ENCODE data around the gene ANKDD1B. TPM values are rescaled to one million over a fixed set of nuclear protein-coding genes. Genes with fewer than 3 reads are reported as not detected.

ANKDD1B gene
- total RNA-seq, 2 donors from 2014 or later: 3.6 to 6.3 TPM

GRCh38 chr5:75662061-75662460 lies 50.8 kb downstream of the ANKDD1B start:
- H3K27me3 ChIP-seq: no peaks in the 10 kb centered on the region
- H3K4me1 ChIP-seq: no peaks in the 10 kb centered on the region
- H3K9ac ChIP-seq (ENCODE audit: low read depth in 2 of 2, low read length in 2 of 2): no peak overlapping the region
- DNase-seq: no peak
- no peak overlapping the region for H3K27ac ChIP-seq
- H3K36me3 ChIP-seq: no peaks in the 10 kb centered on the region
- H3K4me3 ChIP-seq: no peak overlapping the region
- no peaks in the 10 kb centered on the region for H3K9me3 ChIP-seq
- intact Hi-C loops (cut with DNase I): no loop called here
- TF ChIP-seq CTCF (IDR thresholded peaks at IDR 0.05): no peak

DNA sequence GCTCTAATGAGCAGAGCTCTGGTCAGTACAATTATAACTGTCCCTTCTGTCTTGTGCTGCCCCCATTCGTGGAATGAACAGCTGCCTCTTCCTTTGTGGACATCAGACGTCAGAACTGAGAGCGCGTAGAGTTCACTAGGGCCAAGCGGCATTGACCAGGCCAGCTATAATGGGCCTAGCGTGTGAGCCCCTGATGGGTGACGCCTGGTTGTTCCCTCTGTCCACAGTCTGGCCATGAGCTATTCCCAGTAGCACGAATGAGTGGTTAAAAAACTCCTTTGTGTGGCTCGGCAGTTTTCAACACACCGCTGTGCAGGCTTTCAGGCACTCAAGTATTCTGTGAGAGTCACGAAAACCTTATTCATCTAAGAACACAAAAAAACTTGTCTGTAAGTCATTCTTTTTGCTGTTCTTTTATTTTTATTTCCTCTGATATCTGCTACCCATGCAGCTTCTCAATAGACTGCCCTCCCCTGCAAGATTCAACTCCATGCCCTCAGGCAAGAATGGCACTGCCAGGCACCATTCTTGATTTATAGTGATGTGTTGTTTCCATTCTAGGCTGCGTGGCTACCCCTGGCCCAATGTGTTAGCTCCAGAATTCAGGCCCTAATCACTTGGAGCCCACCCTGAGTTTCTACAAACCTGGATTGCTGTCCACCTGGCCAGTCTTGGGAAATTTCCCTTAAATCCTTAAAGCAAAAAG lies 52.5 kb downstream of the ANKDD1B start:
- Histone ChIP-seq H3K36me3 (no peaks in the 10 kb centered on the region), H3K27ac (no peak overlapping the region), H3K27me3 (no peaks in the 10 kb centered on the region), H3K9me3 (no peaks in the 10 kb centered on the region), H3K4me1 (no peaks in the 10 kb centered on the region), H3K9ac (ENCODE audit: low read depth in 2 of 2, low read length in 2 of 2) (no peak overlapping the region), H3K4me3 (no peak overlapping the region)
- no peak for TF ChIP-seq CTCF (IDR thresholded peaks at IDR 0.05)
- intact Hi-C loops (cut with DNase I): no loop called here
- DNase-seq: no peak

GRCh38 chr5:75664979-75665378 lies 53.7 kb downstream of the ANKDD1B start:
- Histone ChIP-seq H3K9ac (ENCODE audit: low read depth in 2 of 2, low read length in 2 of 2) (no peak overlapping the region), H3K4me3 (no peak overlapping the region), H3K36me3 (no peaks in the 10 kb centered on the region), H3K27ac (no peak overlapping the region), H3K27me3 (no peaks in the 10 kb centered on the region), H3K9me3 (no peaks in the 10 kb centered on the region), H3K4me1 (no peaks in the 10 kb centered on the region)
- no peak for DNase-seq
- TF ChIP-seq CTCF (IDR thresholded peaks at IDR 0.05): no peak
- intact Hi-C loops (cut with DNase I): no loop called here

DNA sequence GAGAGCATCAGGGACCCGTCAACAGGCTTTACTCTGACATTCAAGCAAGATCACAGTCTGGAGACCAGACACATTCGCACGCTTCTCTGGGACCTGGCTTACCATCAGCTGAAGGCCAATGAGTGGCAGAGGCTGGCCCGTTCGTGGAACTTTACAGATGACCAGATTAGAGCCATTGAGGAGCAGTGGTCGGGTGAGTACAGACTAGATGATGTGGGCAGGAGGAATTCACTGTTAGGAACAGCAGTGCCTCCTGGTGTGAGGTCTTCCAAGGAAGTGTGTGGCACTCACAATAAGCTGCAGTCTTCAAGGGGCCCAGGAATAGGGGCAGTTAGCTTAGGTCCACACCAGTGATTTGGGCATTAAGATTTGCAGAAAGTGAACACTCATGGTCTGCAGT lies 55.5 kb downstream of the ANKDD1B start:
- Histone ChIP-seq H3K9me3 (no peaks in the 10 kb centered on the region), H3K9ac (ENCODE audit: low read depth in 2 of 2, low read length in 2 of 2) (no peak overlapping the region), H3K4me3 (no peak overlapping the region), H3K36me3 (no peaks in the 10 kb centered on the region), H3K27me3 (no peaks in the 10 kb centered on the region), H3K4me1 (no peaks in the 10 kb centered on the region), H3K27ac (no peak overlapping the region)
- DNase-seq: no peak
- TF ChIP-seq CTCF (IDR thresholded peaks at IDR 0.05): no peak
- intact Hi-C loops (cut with DNase I): no loop called here

GRCh38 chr5:75667586-75667985 lies 56.3 kb downstream of the ANKDD1B start:
- Histone ChIP-seq H3K27ac (no peak overlapping the region), H3K4me1 (no peaks in the 10 kb centered on the region), H3K4me3 (no peak overlapping the region), H3K27me3 (no peaks in the 10 kb centered on the region), H3K36me3 (no peaks in the 10 kb centered on the region), H3K9ac (ENCODE audit: low read depth in 2 of 2, low read length in 2 of 2) (no peak overlapping the region), H3K9me3 (no peaks in the 10 kb centered on the region)
- TF ChIP-seq CTCF (IDR thresholded peaks at IDR 0.05): no peak
- no peak for DNase-seq
- intact Hi-C loops (cut with DNase I): no loop called here

All from colonic mucosa (tissue), 4 donors.